Activated CD4-positive, alpha-beta T cell treated with anti-CD3 and anti-CD28 coated beads for 48 hours (primary cell): ENCODE data around the gene DOK7.

Experiments
- DNase-seq: peaks from one replicate; pipeline ENCODE4 v3.0.0-alpha.2; 2020

The DOK7 gene

GRCh38 chr4:3427706-3428446 is 35.2 kb upstream of the DOK7 start:
- no peak for DNase-seq

GRCh38 chr4:3429651-3430050 is 33.5 kb upstream of the DOK7 start:
- DNase-seq: no peak

- DNase-seq: no peak
These were observed 32.6 kb upstream of the DOK7 start for GRCh38 chr4:3430524-3430923.

GRCh38 chr4:3431446-3431993 is 31.6 kb upstream of the DOK7 start:
- DNase-seq: no peak

- no peak for DNase-seq
These were observed 30.7 kb upstream of the DOK7 start for GRCh38 chr4:3432381-3432790.

GRCh38 chr4:3433138-3433869 is 29.8 kb upstream of the DOK7 start:
- DNase-seq: no peak

GRCh38 chr4:3434881-3435685 is 28.0 kb upstream of the DOK7 start:
- DNase-seq: no peak

- no peak for DNase-seq
These were observed 27.5 kb upstream of the DOK7 start for GRCh38 chr4:3435686-3435956.

GRCh38 chr4:3436048-3436797 is 26.9 kb upstream of the DOK7 start:
- no peak for DNase-seq

- peak; percentile 27 for DNase-seq
These were observed 26.1 kb upstream of the DOK7 start for GRCh38 chr4:3436798-3437581.

GRCh38 chr4:3437582-3437936 is 25.5 kb upstream of the DOK7 start:
- DNase-seq: no peak

- DNase-seq: no peak
These were observed 24.9 kb upstream of the DOK7 start for GRCh38 chr4:3437998-3438846.

GRCh38 chr4:3438847-3439180 is 24.3 kb upstream of the DOK7 start:
- DNase-seq: no peak

- no peak for DNase-seq
These were observed 23.7 kb upstream of the DOK7 start for GRCh38 chr4:3439391-3439790.

- no peak for DNase-seq
These were observed 23.1 kb upstream of the DOK7 start for GRCh38 chr4:3440011-3440410.

- no peak for DNase-seq
These were observed 22.1 kb upstream of the DOK7 start for GRCh38 chr4:3440979-3441500.

GRCh38 chr4:3441501-3442459 is 21.3 kb upstream of the DOK7 start, which contains the start of gene HGFAC:
TSS of gene HGFAC (plus strand) at chr4:3441968. CDS start at chr4:3442002, 34 bp downstream.
- no peak for DNase-seq

GRCh38 chr4:3442460-3442958 is 20.6 kb upstream of the DOK7 start:
- no peak for DNase-seq

GRCh38 chr4:3442959-3443749 is 20.0 kb upstream of the DOK7 start:
- peak; percentile 76 for DNase-seq
